ENCODE data around the gene KCNG3. TPM values are rescaled to one million over a fixed set of nuclear protein-coding genes. Genes with fewer than 3 reads are reported as not detected.

Gene KCNG3
- total and polyA plus RNA-seq, 2 of the 13 experiments (the other 11 are each of a cell fraction or from before 2014, with no cell fraction given) = 2.8 to 4.8 TPM

GRCh38 chr2:42504364-42505230 is 10.8 kb upstream of the KCNG3 start (continued):
- TF ChIP-seq HIC2 (CRISPR knock-in tag; IDR thresholded peaks at IDR 0.05; ENCODE audit: low read depth) = peak; percentile 70; the same call in 1 of the 2 replicates
- no peak; the same call in 1 of the 2 replicates for TF ChIP-seq PRDM10 (CRISPR knock-in tag; IDR thresholded peaks at IDR 0.05; ENCODE audit: low read depth)
- TF ChIP-seq KDM3A (CRISPR knock-in tag; IDR thresholded peaks at IDR 0.05; ENCODE audit: low read depth) = peak; percentile 74; the same call in 1 of the 2 replicates
- peak; percentile 6; the same call in 1 of the 2 replicates for TF ChIP-seq FOXK2 (IDR thresholded peaks at IDR 0.05)
- TF ChIP-seq SOX5 (CRISPR knock-in tag; IDR thresholded peaks at IDR 0.05; ENCODE audit: borderline replicate concordance) = peak; percentile 79; the same call in 1 of the 2 replicates
- TF ChIP-seq MYC (CRISPR knock-in tag; IDR thresholded peaks at IDR 0.05; ENCODE audit: borderline replicate concordance) = peak; percentile 64; the same call in 1 of the 2 replicates
- no peak for TF ChIP-seq ZSCAN21 (CRISPR knock-in tag; IDR thresholded peaks at IDR 0.05; ENCODE audit: borderline replicate concordance)
- no peak for TF ChIP-seq ZSCAN20 (CRISPR knock-in tag; IDR thresholded peaks at IDR 0.05; ENCODE audit: borderline replicate concordance)
- TF ChIP-seq ZNF660 (CRISPR knock-in tag; IDR thresholded peaks at IDR 0.05; ENCODE audit: borderline replicate concordance, low read depth) = no peak
- TF ChIP-seq ZNF543 (CRISPR knock-in tag; IDR thresholded peaks at IDR 0.05) = 0 out of 2 replicates have a peak, but pooled peaks have one; percentile 46
- no peak for TF ChIP-seq ZNF781 (CRISPR knock-in tag; IDR thresholded peaks at IDR 0.05; ENCODE audit: borderline replicate concordance, not compliant biosample characterization)
- peak; percentile 99 for TF ChIP-seq RXRB (CRISPR knock-in tag; IDR thresholded peaks at IDR 0.05; ENCODE audit: borderline replicate concordance)
- TF ChIP-seq ZFP62 (CRISPR knock-in tag; IDR thresholded peaks at IDR 0.05) = no peak
- peak; percentile 97 for TF ChIP-seq KDM1A (CRISPR knock-in tag; IDR thresholded peaks at IDR 0.05)
- peak; percentile 62; the same call in 1 of the 2 replicates for TF ChIP-seq FOXO1 (CRISPR knock-in tag; IDR thresholded peaks at IDR 0.05)
- TF ChIP-seq SMAD3 (CRISPR knock-in tag; IDR thresholded peaks at IDR 0.05) = peak; percentile 38; the same call in 1 of the 2 replicates
- no peak for TF ChIP-seq ZNF709 (CRISPR knock-in tag; IDR thresholded peaks at IDR 0.05)
- TF ChIP-seq MEIS1 (CRISPR knock-in tag; IDR thresholded peaks at IDR 0.05; ENCODE audit: borderline replicate concordance) = no peak
- peak; percentile 88 for TF ChIP-seq PITX1 (CRISPR knock-in tag; IDR thresholded peaks at IDR 0.05)
- TF ChIP-seq ZNF12 (CRISPR knock-in tag; IDR thresholded peaks at IDR 0.05) = no peak
- TF ChIP-seq ZNF792 (CRISPR knock-in tag; IDR thresholded peaks at IDR 0.05) = peak; percentile 71
- no peak for TF ChIP-seq ZNF780A (CRISPR knock-in tag; IDR thresholded peaks at IDR 0.05)
- TF ChIP-seq FOXO4 (CRISPR knock-in tag; conservative IDR thresholded peaks at IDR 0.05) = 0 out of 2 replicates have a peak, but pooled peaks have one; percentile 10
